ENCODE results near the gene SGPP2.

GRCh38 chr2:222545823-222546795 lies 121.8 kb downstream of the SGPP2 start:
- TF ChIP-seq EZH2 (IDR thresholded peaks at IDR 0.05; ENCODE audit: borderline replicate concordance, low read depth, low read length, poor library complexity, severe bottlenecking) (no peak), CTCF (conservative IDR thresholded peaks at IDR 0.05; ENCODE audit: low read depth, low read length) (no peak)
